Duodenal mucosa (tissue), 2 donors: Measurements from ENCODE around the gene SNX7.

ENCODE experiments used
- H3K27ac ChIP-seq: one replicate; pipeline ENCODE4 v1.7.0; 2013; ENCODE audit warnings: low read depth, low read length
- H3K27me3 ChIP-seq, 2 donors: one replicate each; pipeline ENCODE4 v1.7.0; 2013; ENCODE audit warnings: low read length in 2 of 2, control low read depth in 1 of 2; ENCODE audit not compliant: insufficient read depth in 2 of 2, control insufficient read depth in 1 of 2
- H3K36me3 ChIP-seq, 2 donors: one replicate each; pipeline ENCODE4 v1.7.0; 2013; ENCODE audit warnings: low read length in 2 of 2, control low read depth in 1 of 2; ENCODE audit not compliant: insufficient read depth in 2 of 2, control insufficient read depth in 1 of 2
- H3K4me1 ChIP-seq, 2 donors: one replicate each; pipeline ENCODE4 v1.7.0; 2013; ENCODE audit warnings: low read length in 2 of 2, control low read depth in 1 of 2; ENCODE audit not compliant: insufficient read depth in 2 of 2, control insufficient read depth in 1 of 2
- H3K4me3 ChIP-seq, 2 donors: one replicate each; pipeline ENCODE4 v1.7.0; 2013; ENCODE audit warnings: low read length in 2 of 2, low read depth in 1 of 2
- H3K9ac ChIP-seq, 2 donors: one replicate each; pipeline ENCODE4 v1.7.0; 2013; ENCODE audit warnings: low read length in 2 of 2, low read depth in 1 of 2
- H3K9me3 ChIP-seq, 2 donors: one replicate each; pipeline ENCODE4 v1.7.0; 2013; ENCODE audit warnings: low read length in 2 of 2, control low read depth in 1 of 2; ENCODE audit not compliant: control insufficient read depth in 1 of 2

The SNX7 gene

GRCh38 chr1:98707556-98707955 lies 46.0 kb downstream of the SNX7 start:
- H3K9ac ChIP-seq = no peak overlapping the region
- H3K27me3 ChIP-seq = no peaks in the 10 kb centered on the region
- no peak overlapping the region for H3K27ac ChIP-seq
- no peak overlapping the region for H3K4me3 ChIP-seq
- no peaks in the 10 kb centered on the region for H3K4me1 ChIP-seq
- peaks cover 0 to 6% of the 10 kb centered on the region in 2 donors for H3K9me3 ChIP-seq
- H3K36me3 ChIP-seq = peaks cover 3 to 7% of the 10 kb centered on the region in 2 donors

GRCh38 chr1:98709906-98710305 lies 48.4 kb downstream of the SNX7 start:
- Histone ChIP-seq H3K4me3 (no peak overlapping the region), H3K27me3 (no peaks in the 10 kb centered on the region), H3K27ac (no peak overlapping the region), H3K9ac (no peak overlapping the region), H3K9me3 (peaks cover 0 to 6% of the 10 kb centered on the region in 2 donors), H3K36me3 (peaks cover 3 to 4% of the 10 kb centered on the region in 2 donors), H3K4me1 (no peaks in the 10 kb centered on the region)

- Histone ChIP-seq H3K4me3 (no peak overlapping the region), H3K9me3 (no peaks in the 10 kb centered on the region), H3K27ac (no peak overlapping the region), H3K27me3 (no peaks in the 10 kb centered on the region), H3K9ac (no peak overlapping the region), H3K36me3 (peaks cover 0 to 4% of the 10 kb centered on the region in 2 donors), H3K4me1 (no peaks in the 10 kb centered on the region)
These were observed 62.1 kb downstream of the SNX7 start for GRCh38 chr1:98723574-98723973.

- Histone ChIP-seq H3K36me3 (no peaks in the 10 kb centered on the region), H3K4me1 (peaks cover 8 to 17% of the 10 kb centered on the region in 2 donors), H3K27me3 (no peaks in the 10 kb centered on the region), H3K27ac (no peak overlapping the region), H3K9ac (no peak overlapping the region), H3K9me3 (no peaks in the 10 kb centered on the region), H3K4me3 (peak overlapping the region; percentile 40 to 41)
These were observed 71.7 kb downstream of the SNX7 start for GRCh38 chr1:98732985-98733781.

GRCh38 chr1:98733782-98734112 lies 72.2 kb downstream of the SNX7 start:
- Histone ChIP-seq H3K27ac (no peak overlapping the region), H3K9ac (no peak overlapping the region), H3K27me3 (no peaks in the 10 kb centered on the region), H3K4me1 (peaks cover 8 to 17% of the 10 kb centered on the region in 2 donors), H3K4me3 (peak overlapping the region; percentile 13 to 19), H3K36me3 (no peaks in the 10 kb centered on the region), H3K9me3 (no peaks in the 10 kb centered on the region)

- Histone ChIP-seq H3K27ac (no peak overlapping the region), H3K9ac (no peak overlapping the region), H3K4me3 (no peak overlapping the region), H3K36me3 (no peaks in the 10 kb centered on the region), H3K27me3 (no peaks in the 10 kb centered on the region), H3K9me3 (no peaks in the 10 kb centered on the region), H3K4me1 (peaks cover 8 to 17% of the 10 kb centered on the region in 2 donors)
These were observed 74.2 kb downstream of the SNX7 start for GRCh38 chr1:98735756-98736155.

- Histone ChIP-seq H3K4me1 (peaks cover 4 to 12% of the 10 kb centered on the region in 2 donors), H3K27ac (no peak overlapping the region), H3K36me3 (no peaks in the 10 kb centered on the region), H3K9me3 (no peaks in the 10 kb centered on the region), H3K27me3 (no peaks in the 10 kb centered on the region), H3K9ac (no peak overlapping the region), H3K4me3 (no peak overlapping the region)
These were observed 76.3 kb downstream of the SNX7 start for GRCh38 chr1:98737835-98738234.

GRCh38 chr1:98739762-98740161 lies 78.2 kb downstream of the SNX7 start:
- no peaks in the 10 kb centered on the region for H3K4me1 ChIP-seq
- no peaks in the 10 kb centered on the region for H3K27me3 ChIP-seq
- H3K27ac ChIP-seq = no peak overlapping the region
- H3K4me3 ChIP-seq = no peak overlapping the region
- H3K36me3 ChIP-seq = no peaks in the 10 kb centered on the region
- H3K9me3 ChIP-seq = no peaks in the 10 kb centered on the region
- no peak overlapping the region for H3K9ac ChIP-seq

- no peaks in the 10 kb centered on the region for H3K4me1 ChIP-seq
- H3K9ac ChIP-seq = no peak overlapping the region
- H3K9me3 ChIP-seq = no peaks in the 10 kb centered on the region
- H3K4me3 ChIP-seq = no peak overlapping the region
- H3K36me3 ChIP-seq = no peaks in the 10 kb centered on the region
- no peaks in the 10 kb centered on the region for H3K27me3 ChIP-seq
- no peak overlapping the region for H3K27ac ChIP-seq
These were observed 79.6 kb downstream of the SNX7 start for GRCh38 chr1:98741164-98741563.

GRCh38 chr1:98749152-98749756 lies 87.7 kb downstream of the SNX7 start:
- Histone ChIP-seq H3K9ac (no peak overlapping the region), H3K9me3 (no peaks in the 10 kb centered on the region), H3K27ac (no peak overlapping the region), H3K4me3 (no peak overlapping the region), H3K4me1 (no peaks in the 10 kb centered on the region), H3K36me3 (no peaks in the 10 kb centered on the region), H3K27me3 (no peaks in the 10 kb centered on the region)
